ENCODE results near the gene U2AF2. TPM values are rescaled to one million over a fixed set of nuclear protein-coding genes. Genes with fewer than 3 reads are reported as not detected.

U2AF2 gene
- polyA plus RNA-seq, 1 donor from 2014 or later, result 129 TPM

GRCh38 chr19:55690769-55691545 is 36.1 kb downstream of the U2AF2 start:
- Histone ChIP-seq H3K27ac (ENCODE audit: low read length) (no peak overlapping the region), H3K79me2 (replicated peaks; ENCODE audit: insufficient read depth, low read length) (no peaks in the 10 kb centered on the region), H3K4me3 (ENCODE audit: low read length) (no peak overlapping the region), H3K27me3 (ENCODE audit: insufficient read depth, low read depth, low read length) (no peaks in the 10 kb centered on the region), H3K36me3 (ENCODE audit: insufficient read depth, low read length) (no peaks in the 10 kb centered on the region), H3F3A (ENCODE audit: insufficient read depth, low read length, poor library complexity, severe bottlenecking) (no peaks in the 10 kb centered on the region), H4K20me1 (ENCODE audit: insufficient read depth) (no peaks in the 10 kb centered on the region), H3K9me2 (ENCODE audit: insufficient read depth, low read length) (no peaks in the 10 kb centered on the region), H2AFZ (ENCODE audit: low read depth, low read length) (no peak overlapping the region), H3K4me2 (ENCODE audit: low read length) (no peak overlapping the region), H3K9ac (ENCODE audit: low read length) (no peak overlapping the region), H3K9me3 (ENCODE audit: low read length) (no peaks in the 10 kb centered on the region)
- TF ChIP-seq EZH2 (IDR thresholded peaks at IDR 0.05; ENCODE audit: borderline replicate concordance, insufficient read depth, low read length, poor library complexity, severe bottlenecking) (no peak), SMC3 (conservative IDR thresholded peaks at IDR 0.05; ENCODE audit: poor library complexity) (no peak), TAF1 (IDR thresholded peaks at IDR 0.05; ENCODE audit: low read depth) (no peak), EP300 (conservative IDR thresholded peaks at IDR 0.05; ENCODE audit: poor library complexity, severe bottlenecking) (no peak), MXI1 (conservative IDR thresholded peaks at IDR 0.05; ENCODE audit: poor library complexity, severe bottlenecking) (no peak), CTCF (IDR thresholded peaks at IDR 0.05; ENCODE audit: poor library complexity, severe bottlenecking) (no peak), POLR2AphosphoS5 (IDR thresholded peaks at IDR 0.05) (no peak)
- TF ChIP-seq, protein P1, sequence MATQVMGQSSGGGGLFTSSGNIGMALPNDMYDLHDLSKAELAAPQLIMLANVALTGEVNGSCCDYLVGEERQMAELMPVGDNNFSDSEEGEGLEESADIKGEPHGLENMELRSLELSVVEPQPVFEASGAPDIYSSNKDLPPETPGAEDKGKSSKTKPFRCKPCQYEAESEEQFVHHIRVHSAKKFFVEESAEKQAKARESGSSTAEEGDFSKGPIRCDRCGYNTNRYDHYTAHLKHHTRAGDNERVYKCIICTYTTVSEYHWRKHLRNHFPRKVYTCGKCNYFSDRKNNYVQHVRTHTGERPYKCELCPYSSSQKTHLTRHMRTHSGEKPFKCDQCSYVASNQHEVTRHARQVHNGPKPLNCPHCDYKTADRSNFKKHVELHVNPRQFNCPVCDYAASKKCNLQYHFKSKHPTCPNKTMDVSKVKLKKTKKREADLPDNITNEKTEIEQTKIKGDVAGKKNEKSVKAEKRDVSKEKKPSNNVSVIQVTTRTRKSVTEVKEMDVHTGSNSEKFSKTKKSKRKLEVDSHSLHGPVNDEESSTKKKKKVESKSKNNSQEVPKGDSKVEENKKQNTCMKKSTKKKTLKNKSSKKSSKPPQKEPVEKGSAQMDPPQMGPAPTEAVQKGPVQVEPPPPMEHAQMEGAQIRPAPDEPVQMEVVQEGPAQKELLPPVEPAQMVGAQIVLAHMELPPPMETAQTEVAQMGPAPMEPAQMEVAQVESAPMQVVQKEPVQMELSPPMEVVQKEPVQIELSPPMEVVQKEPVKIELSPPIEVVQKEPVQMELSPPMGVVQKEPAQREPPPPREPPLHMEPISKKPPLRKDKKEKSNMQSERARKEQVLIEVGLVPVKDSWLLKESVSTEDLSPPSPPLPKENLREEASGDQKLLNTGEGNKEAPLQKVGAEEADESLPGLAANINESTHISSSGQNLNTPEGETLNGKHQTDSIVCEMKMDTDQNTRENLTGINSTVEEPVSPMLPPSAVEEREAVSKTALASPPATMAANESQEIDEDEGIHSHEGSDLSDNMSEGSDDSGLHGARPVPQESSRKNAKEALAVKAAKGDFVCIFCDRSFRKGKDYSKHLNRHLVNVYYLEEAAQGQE (IDR thresholded peaks at IDR 0.05; ENCODE audit: borderline replicate concordance), result no peak

DNA sequence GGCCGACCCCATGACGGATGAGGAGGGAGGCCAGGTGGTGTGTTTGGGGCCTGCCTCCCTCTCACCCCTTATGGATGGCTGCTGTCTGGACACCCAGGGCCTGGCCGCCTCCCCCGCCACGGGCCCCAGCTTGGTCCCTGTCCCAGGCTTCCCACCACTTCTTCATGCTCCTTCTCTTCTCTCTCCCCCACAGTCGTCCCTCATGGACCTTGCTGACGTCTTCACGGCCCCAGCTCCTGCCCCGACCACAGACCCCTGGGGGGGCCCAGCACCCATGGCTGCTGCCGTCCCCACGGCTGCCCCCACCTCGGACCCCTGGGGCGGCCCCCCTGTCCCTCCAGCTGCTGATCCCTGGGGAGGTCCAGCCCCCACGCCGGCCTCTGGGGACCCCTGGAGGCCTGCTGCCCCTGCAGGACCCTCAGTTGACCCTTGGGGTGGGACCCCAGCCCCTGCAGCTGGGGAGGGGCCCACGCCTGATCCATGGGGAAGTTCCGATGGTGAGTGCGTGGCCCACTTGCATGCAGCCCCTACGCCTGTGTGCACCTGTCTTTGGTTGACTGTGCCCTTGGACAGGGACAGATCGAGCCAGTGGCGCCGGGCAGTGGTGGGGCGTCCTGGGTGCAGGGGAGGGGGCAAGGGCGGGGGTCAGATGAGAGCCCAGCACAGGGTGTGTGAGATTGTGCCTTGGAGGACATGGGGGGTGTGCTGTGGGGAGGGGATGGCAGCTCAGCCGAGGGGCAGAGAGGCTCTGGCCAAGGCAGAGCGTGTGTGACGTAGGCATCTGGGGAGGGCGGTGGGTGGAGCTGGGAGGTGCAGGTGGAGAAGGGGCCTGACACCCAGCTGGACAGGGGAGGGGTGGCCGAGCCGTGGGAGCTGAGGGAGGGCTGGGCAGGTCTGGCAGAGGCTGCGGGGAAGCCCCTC is 37.0 kb downstream of the U2AF2 start:
- Histone ChIP-seq H3F3A (ENCODE audit: insufficient read depth, low read length, poor library complexity, severe bottlenecking) (no peaks in the 10 kb centered on the region), H3K4me3 (ENCODE audit: low read length) (no peak overlapping the region), H3K36me3 (ENCODE audit: insufficient read depth, low read length) (no peaks in the 10 kb centered on the region), H3K4me2 (ENCODE audit: low read length) (no peak overlapping the region), H3K27me3 (ENCODE audit: insufficient read depth, low read depth, low read length) (no peaks in the 10 kb centered on the region), H3K9me2 (ENCODE audit: insufficient read depth, low read length) (no peaks in the 10 kb centered on the region), H3K79me2 (replicated peaks; ENCODE audit: insufficient read depth, low read length) (no peaks in the 10 kb centered on the region), H4K20me1 (ENCODE audit: insufficient read depth) (no peaks in the 10 kb centered on the region), H3K27ac (ENCODE audit: low read length) (no peak overlapping the region), H3K9me3 (ENCODE audit: low read length) (no peaks in the 10 kb centered on the region), H2AFZ (ENCODE audit: low read depth, low read length) (no peak overlapping the region), H3K9ac (ENCODE audit: low read length) (no peak overlapping the region)
- TF ChIP-seq EZH2 (IDR thresholded peaks at IDR 0.05; ENCODE audit: borderline replicate concordance, insufficient read depth, low read length, poor library complexity, severe bottlenecking) (no peak), EP300 (conservative IDR thresholded peaks at IDR 0.05; ENCODE audit: poor library complexity, severe bottlenecking) (no peak), MXI1 (conservative IDR thresholded peaks at IDR 0.05; ENCODE audit: poor library complexity, severe bottlenecking) (no peak), POLR2AphosphoS5 (IDR thresholded peaks at IDR 0.05) (no peak), SMC3 (conservative IDR thresholded peaks at IDR 0.05; ENCODE audit: poor library complexity) (no peak), RAD21 (conservative IDR thresholded peaks at IDR 0.05) (no peak), TAF1 (IDR thresholded peaks at IDR 0.05; ENCODE audit: low read depth) (no peak), CTCF (IDR thresholded peaks at IDR 0.05; ENCODE audit: poor library complexity, severe bottlenecking) (no peak)
- TF ChIP-seq, protein P1 (IDR thresholded peaks at IDR 0.05; ENCODE audit: borderline replicate concordance), result no peak

All from neural cell (in vitro differentiated cells).